ENCODE measurements around the gene DAPK1.

DAPK1 gene

DNA sequence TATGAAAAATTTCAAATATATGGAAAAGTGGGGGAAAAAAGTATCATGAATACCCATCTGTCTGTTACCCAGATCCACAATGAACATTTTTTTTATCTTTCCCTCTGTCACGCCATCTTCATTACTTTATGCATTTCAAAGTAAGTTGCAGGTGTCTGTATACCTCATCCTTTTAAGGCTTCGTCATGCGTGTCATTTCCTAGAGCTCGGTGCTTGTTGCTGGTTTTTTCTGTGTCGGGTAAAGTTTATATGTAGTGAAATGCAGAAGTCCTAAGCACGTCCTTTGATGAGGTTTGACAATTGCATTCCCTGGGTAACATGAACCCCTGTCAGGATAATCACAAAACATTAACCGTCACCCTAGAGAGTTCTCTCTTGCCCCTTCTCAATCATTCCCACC, 52.1 kb downstream of the DAPK1 start:
- no peak overlapping the region for H3K4me3 ChIP-seq (ENCODE audit: severe bottlenecking)
- no peak overlapping the region for H3K27ac ChIP-seq (ENCODE audit: poor library complexity, severe bottlenecking)
- H3K9me3 ChIP-seq (ENCODE audit: severe bottlenecking), result no peaks in the 10 kb centered on the region
- H3K36me3 ChIP-seq (ENCODE audit: low read depth), result no peaks in the 10 kb centered on the region
- no peak for TF ChIP-seq CTCF (IDR thresholded peaks at IDR 0.05; ENCODE audit: poor library complexity, severe bottlenecking)
- no peaks in the 10 kb centered on the region for H3K4me1 ChIP-seq (ENCODE audit: insufficient read depth, poor library complexity, severe bottlenecking)
- DNase-seq (ENCODE audit: low spot score), result no peak
- H3K27me3 ChIP-seq (ENCODE audit: insufficient read depth, poor library complexity, severe bottlenecking), result no peaks in the 10 kb centered on the region
- ATAC-seq (ENCODE audit: low read depth), result no peak

DNA sequence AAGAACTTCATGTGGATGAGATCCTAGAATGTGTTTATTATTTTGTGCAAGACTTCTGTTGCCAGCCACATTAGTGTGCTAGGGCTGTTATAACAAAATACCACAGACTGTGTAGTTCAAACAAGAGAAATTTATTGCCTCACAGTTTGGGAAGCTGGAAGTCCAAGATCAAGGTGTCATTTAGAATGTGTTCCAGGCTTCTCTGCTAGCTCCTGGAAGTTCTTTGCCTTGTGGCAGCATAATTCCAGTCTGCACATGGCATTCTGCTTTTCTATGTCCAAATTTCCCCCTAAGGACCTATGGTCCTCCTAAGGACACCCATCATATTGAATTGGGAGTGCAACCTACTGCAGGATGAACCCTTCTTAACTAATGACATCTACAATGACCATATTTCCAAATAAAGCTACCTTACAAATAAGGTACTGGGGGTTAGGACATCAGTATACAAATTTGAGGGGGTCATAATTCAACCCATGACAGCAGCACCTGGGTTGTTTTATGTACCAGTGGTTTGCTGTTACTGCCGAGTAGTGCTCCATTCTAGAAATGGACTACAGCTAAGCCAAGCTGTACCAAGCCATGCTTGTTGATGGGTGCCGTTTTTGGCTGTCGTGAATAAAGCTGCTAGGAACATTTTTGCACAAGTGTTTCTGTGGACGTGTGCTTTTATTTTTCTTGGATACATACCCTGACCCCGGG, 52.7 kb downstream of the DAPK1 start:
- no peak for ATAC-seq (ENCODE audit: low read depth)
- Histone ChIP-seq H3K27me3 (ENCODE audit: insufficient read depth, poor library complexity, severe bottlenecking) (no peaks in the 10 kb centered on the region), H3K36me3 (ENCODE audit: low read depth) (no peaks in the 10 kb centered on the region), H3K9me3 (ENCODE audit: severe bottlenecking) (no peaks in the 10 kb centered on the region), H3K4me3 (ENCODE audit: severe bottlenecking) (no peak overlapping the region), H3K27ac (ENCODE audit: poor library complexity, severe bottlenecking) (no peak overlapping the region), H3K4me1 (ENCODE audit: insufficient read depth, poor library complexity, severe bottlenecking) (no peaks in the 10 kb centered on the region)
- no peak for DNase-seq (ENCODE audit: low spot score)
- TF ChIP-seq CTCF (IDR thresholded peaks at IDR 0.05; ENCODE audit: poor library complexity, severe bottlenecking), result no peak

GRCh38 chr9:87551772-87552217, 54.1 kb downstream of the DAPK1 start:
- H3K4me1 ChIP-seq (ENCODE audit: insufficient read depth, poor library complexity, severe bottlenecking), result no peaks in the 10 kb centered on the region
- no peaks in the 10 kb centered on the region for H3K36me3 ChIP-seq (ENCODE audit: low read depth)
- no peaks in the 10 kb centered on the region for H3K9me3 ChIP-seq (ENCODE audit: severe bottlenecking)
- H3K27me3 ChIP-seq (ENCODE audit: insufficient read depth, poor library complexity, severe bottlenecking), result no peaks in the 10 kb centered on the region
- H3K4me3 ChIP-seq (ENCODE audit: severe bottlenecking), result no peak overlapping the region
- ATAC-seq (ENCODE audit: low read depth), result no peak
- DNase-seq (ENCODE audit: low spot score), result no peak
- TF ChIP-seq CTCF (IDR thresholded peaks at IDR 0.05; ENCODE audit: poor library complexity, severe bottlenecking), result no peak
- H3K27ac ChIP-seq (ENCODE audit: poor library complexity, severe bottlenecking), result no peak overlapping the region

DNA sequence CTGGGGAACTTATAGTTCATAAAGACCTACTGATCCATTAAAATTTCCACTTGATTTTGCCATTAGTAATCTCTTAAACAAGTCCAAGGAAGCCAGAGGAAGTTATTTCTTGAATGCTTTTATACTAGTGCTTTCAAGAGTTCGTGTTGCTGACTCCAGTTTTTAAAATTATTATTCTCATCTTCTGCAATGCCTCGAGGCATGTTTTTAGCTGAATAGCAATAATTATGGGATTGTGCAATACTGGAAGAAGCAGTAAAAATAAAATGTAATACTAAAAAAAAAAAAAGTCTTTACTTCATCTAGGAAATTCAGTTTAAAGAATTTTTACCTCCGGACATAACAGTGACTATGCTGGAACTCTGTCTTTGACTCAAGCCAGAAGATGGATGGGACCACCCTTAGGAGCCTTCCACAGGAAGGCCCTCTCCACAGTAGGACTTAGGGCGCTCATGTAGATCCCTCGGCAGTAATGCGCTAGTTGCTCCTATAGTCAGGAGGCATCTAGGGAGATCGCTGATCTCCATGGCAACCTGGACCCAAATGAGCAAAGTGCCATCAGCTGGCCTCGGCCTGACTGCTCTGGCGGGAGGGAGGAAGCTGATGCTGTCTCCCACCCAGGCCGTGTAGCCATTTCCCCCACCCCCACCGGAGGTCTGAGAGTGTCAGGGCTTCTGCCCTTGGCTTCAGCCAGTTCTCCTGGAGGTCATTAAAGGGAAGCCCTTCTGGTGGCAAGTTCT, 56.7 kb downstream of the DAPK1 start:
- DNase-seq (ENCODE audit: low spot score), result no peak
- no peak for TF ChIP-seq CTCF (IDR thresholded peaks at IDR 0.05; ENCODE audit: poor library complexity, severe bottlenecking)
- Histone ChIP-seq H3K27me3 (ENCODE audit: insufficient read depth, poor library complexity, severe bottlenecking) (no peaks in the 10 kb centered on the region), H3K27ac (ENCODE audit: poor library complexity, severe bottlenecking) (no peak overlapping the region), H3K36me3 (ENCODE audit: low read depth) (no peaks in the 10 kb centered on the region), H3K4me1 (ENCODE audit: insufficient read depth, poor library complexity, severe bottlenecking) (no peaks in the 10 kb centered on the region), H3K9me3 (ENCODE audit: severe bottlenecking) (no peaks in the 10 kb centered on the region), H3K4me3 (ENCODE audit: severe bottlenecking) (no peak overlapping the region)
- ATAC-seq (ENCODE audit: low read depth), result no peak

GRCh38 chr9:87554976-87555375, 57.3 kb downstream of the DAPK1 start:
- TF ChIP-seq CTCF (IDR thresholded peaks at IDR 0.05; ENCODE audit: poor library complexity, severe bottlenecking), result no peak
- H3K4me1 ChIP-seq (ENCODE audit: insufficient read depth, poor library complexity, severe bottlenecking), result no peaks in the 10 kb centered on the region
- no peak for ATAC-seq (ENCODE audit: low read depth)
- no peaks in the 10 kb centered on the region for H3K36me3 ChIP-seq (ENCODE audit: low read depth)
- no peaks in the 10 kb centered on the region for H3K9me3 ChIP-seq (ENCODE audit: severe bottlenecking)
- H3K27me3 ChIP-seq (ENCODE audit: insufficient read depth, poor library complexity, severe bottlenecking), result no peaks in the 10 kb centered on the region
- DNase-seq (ENCODE audit: low spot score), result no peak
- H3K27ac ChIP-seq (ENCODE audit: poor library complexity, severe bottlenecking), result no peak overlapping the region
- no peak overlapping the region for H3K4me3 ChIP-seq (ENCODE audit: severe bottlenecking)

All from RWPE2 (cell line).